ENCODE data around the gene WTAP. TPM values are rescaled to one million over a fixed set of nuclear protein-coding genes. Genes with fewer than 3 reads are reported as not detected.

The WTAP gene
- total and polyA plus RNA-seq, 4 donors, result 21.0 to 43.8 (median 36.5) TPM

GRCh38 chr6:159754959-159755914 is 27.9 kb downstream of the WTAP start:
- Histone ChIP-seq H3K9ac (ENCODE audit: low read depth in 1 of 2, low read length in 2 of 2) (no peak overlapping the region), H3K9me3 (ENCODE audit: control insufficient read depth in 4 of 4, low read length in 3 of 4) (no peaks in the 10 kb centered on the region), H3K4me3 (ENCODE audit: low read depth in 1 of 3, low read length in 3 of 3) (no peak overlapping the region), H3K4me1 (ENCODE audit: control insufficient read depth in 4 of 4, insufficient read depth in 4 of 4, low read length in 3 of 4) (no peaks in the 10 kb centered on the region), H3K27ac (ENCODE audit: low read depth in 1 of 2, low read length in 2 of 2) (no peak overlapping the region), H3K36me3 (ENCODE audit: control insufficient read depth in 4 of 4, insufficient read depth in 3 of 4, low read depth in 1 of 4, low read length in 3 of 4) (peaks cover 10 to 54% (median 43%) of the 10 kb centered on the region in 4 donors), H3K27me3 (ENCODE audit: control insufficient read depth in 4 of 4, insufficient read depth in 4 of 4, low read length in 3 of 4) (no peaks in the 10 kb centered on the region)
- WGBS, result 83% methylated on average over 15 of the region's 15 CpGs
- no peak for DNase-seq (ENCODE audit: low spot score)
- TF ChIP-seq ATF3 (IDR thresholded peaks at IDR 0.05), result no peak
- no peak for TF ChIP-seq RXRA (IDR thresholded peaks at IDR 0.05)
- TF ChIP-seq JUND (IDR thresholded peaks at IDR 0.05), result no peak
- no peak for TF ChIP-seq CTCF (IDR thresholded peaks at IDR 0.05; ENCODE audit: low read depth, low read length, missing input control)
- TF ChIP-seq HNF4A (conservative IDR thresholded peaks at IDR 0.05), result no peak
- no peak for TF ChIP-seq MAX (IDR thresholded peaks at IDR 0.05)

- Histone ChIP-seq H3K27ac (ENCODE audit: low read depth in 1 of 2, low read length in 2 of 2) (no peak overlapping the region), H3K4me3 (ENCODE audit: low read depth in 1 of 3, low read length in 3 of 3) (no peak overlapping the region), H3K36me3 (ENCODE audit: control insufficient read depth in 4 of 4, insufficient read depth in 3 of 4, low read depth in 1 of 4, low read length in 3 of 4) (peaks cover 8 to 49% (median 37%) of the 10 kb centered on the region in 4 donors), H3K9me3 (ENCODE audit: control insufficient read depth in 4 of 4, low read length in 3 of 4) (no peaks in the 10 kb centered on the region), H3K4me1 (ENCODE audit: control insufficient read depth in 4 of 4, insufficient read depth in 4 of 4, low read length in 3 of 4) (peaks cover 0 to 8% (median 3%) of the 10 kb centered on the region in 4 donors), H3K27me3 (ENCODE audit: control insufficient read depth in 4 of 4, insufficient read depth in 4 of 4, low read length in 3 of 4) (no peaks in the 10 kb centered on the region), H3K9ac (ENCODE audit: low read depth in 1 of 2, low read length in 2 of 2) (no peak overlapping the region)
- no peak for DNase-seq (ENCODE audit: low spot score)
- TF ChIP-seq RXRA (IDR thresholded peaks at IDR 0.05) (no peak), REST (IDR thresholded peaks at IDR 0.05) (no peak), HNF4A (conservative IDR thresholded peaks at IDR 0.05) (no peak), ZBTB33 (IDR thresholded peaks at IDR 0.05) (no peak), JUND (IDR thresholded peaks at IDR 0.05) (no peak), TAF1 (conservative IDR thresholded peaks at IDR 0.05) (no peak), SP1 (IDR thresholded peaks at IDR 0.05) (no peak), CTCF (IDR thresholded peaks at IDR 0.05; ENCODE audit: low read depth, low read length, missing input control) (no peak), FOXA1 (IDR thresholded peaks at IDR 0.05) (no peak)
- WGBS, result 96% methylated on average over 4 of the region's 4 CpGs
Observed at GRCh38 chr6:159756508-159756907, 29.2 kb downstream of the WTAP start.

All from liver (tissue), 9 donors.